ENCODE measurements around the gene RAPGEF4. TPM values are rescaled to one million over a fixed set of nuclear protein-coding genes. Genes with fewer than 3 reads are reported as not detected.

The RAPGEF4 gene
- total RNA-seq, 2 experiments from 2014 or later, result 0.23 to 0.40 TPM

GRCh38 chr2:172944794-172945509, 209.3 kb downstream of the RAPGEF4 start:
- H3K9me3 Mint-ChIP-seq, result peaks cover 2% of the 10 kb centered on the region

GRCh38 chr2:172945510-172945850, 209.8 kb downstream of the RAPGEF4 start:
- Mint-ChIP-seq H3K27me3 (peaks cover 42% of the 10 kb centered on the region), H3K4me1 (no peaks in the 10 kb centered on the region), H3K4me3 (no peak overlapping the region), H3K27ac (no peak overlapping the region), H3K9me3 (peaks cover 2% of the 10 kb centered on the region), H3K36me3 (ENCODE audit: low read depth) (no peaks in the 10 kb centered on the region)
- ChIA-PET CTCF (no interaction called here), POLR2A (no interaction called here)
- no peak for DNase-seq

More at GRCh38 chr2:172944794-172945509, 209.3 kb downstream of the RAPGEF4 start:
- H3K27me3 Mint-ChIP-seq, result peaks cover 44% of the 10 kb centered on the region
- no peak for DNase-seq
- no peaks in the 10 kb centered on the region for H3K36me3 Mint-ChIP-seq (ENCODE audit: low read depth)
- H3K4me3 Mint-ChIP-seq, result no peak overlapping the region
- H3K27ac Mint-ChIP-seq, result no peak overlapping the region
- ChIA-PET CTCF (no interaction called here), POLR2A (no interaction called here)
- H3K4me1 Mint-ChIP-seq, result no peaks in the 10 kb centered on the region

GRCh38 chr2:172947461-172948153, 212.0 kb downstream of the RAPGEF4 start:
- H3K4me3 Mint-ChIP-seq, result no peak overlapping the region
- POLR2A ChIA-PET, result no interaction called here
- CTCF ChIA-PET, result interaction anchor here (1.1 kb wide), 1 partner anchor 16 kb away, joined by 3 read pairs; no protein-coding TSS in a partner anchor
- peaks cover 45% of the 10 kb centered on the region for H3K27me3 Mint-ChIP-seq
- no peaks in the 10 kb centered on the region for H3K36me3 Mint-ChIP-seq (ENCODE audit: low read depth)
- H3K4me1 Mint-ChIP-seq, result no peaks in the 10 kb centered on the region
- H3K9me3 Mint-ChIP-seq, result no peaks in the 10 kb centered on the region
- H3K27ac Mint-ChIP-seq, result no peak overlapping the region
- no peak for DNase-seq

- Mint-ChIP-seq H3K36me3 (ENCODE audit: low read depth) (no peaks in the 10 kb centered on the region), H3K9me3 (no peaks in the 10 kb centered on the region), H3K27me3 (peaks cover 38% of the 10 kb centered on the region), H3K27ac (no peak overlapping the region), H3K4me3 (no peak overlapping the region), H3K4me1 (no peaks in the 10 kb centered on the region)
- DNase-seq, result no peak
- ChIA-PET POLR2A (no interaction called here), CTCF (no interaction called here)
These were observed 213.9 kb downstream of the RAPGEF4 start for GRCh38 chr2:172949522-172949921.

GRCh38 chr2:172950565-172950964, 214.9 kb downstream of the RAPGEF4 start:
- Mint-ChIP-seq H3K27me3 (peaks cover 29% of the 10 kb centered on the region), H3K9me3 (no peaks in the 10 kb centered on the region), H3K27ac (no peak overlapping the region), H3K4me1 (no peaks in the 10 kb centered on the region), H3K36me3 (ENCODE audit: low read depth) (no peaks in the 10 kb centered on the region), H3K4me3 (no peak overlapping the region)
- no peak for DNase-seq
- POLR2A ChIA-PET, result no interaction called here
- CTCF ChIA-PET, result no interaction called here

GRCh38 chr2:172951554-172951953, 215.9 kb downstream of the RAPGEF4 start:
- POLR2A ChIA-PET, result no interaction called here
- DNase-seq, result no peak
- Mint-ChIP-seq H3K4me3 (no peak overlapping the region), H3K4me1 (no peaks in the 10 kb centered on the region), H3K9me3 (no peaks in the 10 kb centered on the region), H3K36me3 (ENCODE audit: low read depth) (no peaks in the 10 kb centered on the region), H3K27ac (no peak overlapping the region), H3K27me3 (peaks cover 27% of the 10 kb centered on the region)
- CTCF ChIA-PET, result no interaction called here

GRCh38 chr2:172953411-172953810, 217.8 kb downstream of the RAPGEF4 start:
- CTCF ChIA-PET, result no interaction called here
- Mint-ChIP-seq H3K9me3 (no peaks in the 10 kb centered on the region), H3K4me3 (no peak overlapping the region), H3K4me1 (no peaks in the 10 kb centered on the region), H3K36me3 (ENCODE audit: low read depth) (no peaks in the 10 kb centered on the region), H3K27me3 (peaks cover 14% of the 10 kb centered on the region), H3K27ac (no peak overlapping the region)
- POLR2A ChIA-PET, result no interaction called here
- DNase-seq, result no peak

- H3K36me3 Mint-ChIP-seq (ENCODE audit: low read depth), result no peaks in the 10 kb centered on the region
- no peaks in the 10 kb centered on the region for H3K9me3 Mint-ChIP-seq
- CTCF ChIA-PET, result no interaction called here
- H3K4me1 Mint-ChIP-seq, result no peaks in the 10 kb centered on the region
- POLR2A ChIA-PET, result no interaction called here
- no peak overlapping the region for H3K27ac Mint-ChIP-seq
- no peak for DNase-seq
- no peak overlapping the region for H3K4me3 Mint-ChIP-seq
- H3K27me3 Mint-ChIP-seq, result peaks cover 14% of the 10 kb centered on the region
These were observed 218.6 kb downstream of the RAPGEF4 start for GRCh38 chr2:172953970-172954852.

GRCh38 chr2:172955587-172955986, 219.9 kb downstream of the RAPGEF4 start:
- no peak overlapping the region for H3K27ac Mint-ChIP-seq
- POLR2A ChIA-PET, result no interaction called here
- H3K36me3 Mint-ChIP-seq (ENCODE audit: low read depth), result no peaks in the 10 kb centered on the region
- no peaks in the 10 kb centered on the region for H3K4me1 Mint-ChIP-seq
- H3K4me3 Mint-ChIP-seq, result no peak overlapping the region
- H3K27me3 Mint-ChIP-seq, result peaks cover 14% of the 10 kb centered on the region
- no peak for DNase-seq
- CTCF ChIA-PET, result no interaction called here
- no peaks in the 10 kb centered on the region for H3K9me3 Mint-ChIP-seq

GRCh38 chr2:172957734-172958133, 222.1 kb downstream of the RAPGEF4 start:
- Mint-ChIP-seq H3K4me1 (peaks cover 3% of the 10 kb centered on the region), H3K4me3 (no peak overlapping the region), H3K9me3 (no peaks in the 10 kb centered on the region), H3K27ac (no peak overlapping the region), H3K27me3 (peaks cover 15% of the 10 kb centered on the region), H3K36me3 (ENCODE audit: low read depth) (no peaks in the 10 kb centered on the region)
- POLR2A ChIA-PET, result no interaction called here
- CTCF ChIA-PET, result no interaction called here
- DNase-seq, result no peak

- no peak overlapping the region for H3K27ac Mint-ChIP-seq
- H3K9me3 Mint-ChIP-seq, result no peaks in the 10 kb centered on the region
- H3K4me3 Mint-ChIP-seq, result no peak overlapping the region
- H3K4me1 Mint-ChIP-seq, result peaks cover 7% of the 10 kb centered on the region
- no peak for DNase-seq
- no peaks in the 10 kb centered on the region for H3K36me3 Mint-ChIP-seq (ENCODE audit: low read depth)
- ChIA-PET POLR2A (no interaction called here), CTCF (no interaction called here)
- peaks cover 13% of the 10 kb centered on the region for H3K27me3 Mint-ChIP-seq
These were observed 226.4 kb downstream of the RAPGEF4 start for GRCh38 chr2:172962082-172962481.

GRCh38 chr2:172962824-172963223, 227.2 kb downstream of the RAPGEF4 start:
- Mint-ChIP-seq H3K9me3 (no peaks in the 10 kb centered on the region), H3K27ac (no peak overlapping the region), H3K27me3 (peaks cover 16% of the 10 kb centered on the region), H3K36me3 (ENCODE audit: low read depth) (no peaks in the 10 kb centered on the region), H3K4me3 (no peak overlapping the region), H3K4me1 (peaks cover 7% of the 10 kb centered on the region)
- ChIA-PET CTCF (no interaction called here), POLR2A (no interaction called here)
- no peak for DNase-seq

- H3K4me3 Mint-ChIP-seq, result no peak overlapping the region
- no peaks in the 10 kb centered on the region for H3K9me3 Mint-ChIP-seq
- no peaks in the 10 kb centered on the region for H3K36me3 Mint-ChIP-seq (ENCODE audit: low read depth)
- no peak for DNase-seq
- CTCF ChIA-PET, result no interaction called here
- no peak overlapping the region for H3K27ac Mint-ChIP-seq
- POLR2A ChIA-PET, result no interaction called here
- H3K27me3 Mint-ChIP-seq, result peaks cover 19% of the 10 kb centered on the region
- peaks cover 7% of the 10 kb centered on the region for H3K4me1 Mint-ChIP-seq
These were observed 229.0 kb downstream of the RAPGEF4 start for GRCh38 chr2:172964511-172965139.
